Measurements from ENCODE around the gene TBC1D16.

DNA sequence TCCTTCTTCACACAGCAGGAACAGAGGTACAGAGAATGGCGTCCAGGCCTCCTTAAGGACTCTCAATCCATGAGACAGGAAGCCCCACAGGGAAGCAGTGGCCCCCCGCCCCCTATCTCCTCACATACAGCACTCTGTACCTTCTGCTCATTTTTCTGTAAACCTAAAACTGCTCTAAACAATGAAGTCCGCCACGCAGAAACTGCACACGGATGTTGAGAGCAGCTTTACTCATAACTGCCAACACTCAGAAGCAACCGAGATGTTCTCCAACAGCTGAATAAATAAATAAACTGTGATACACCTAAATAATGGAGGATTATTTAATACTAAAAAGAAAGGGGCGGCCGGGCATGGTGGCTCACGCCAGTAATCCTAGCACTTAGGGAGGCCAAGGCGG, 9.9 kb downstream of the TBC1D16 start:
- TF ChIP-seq GRHL2 (CRISPR knock-in tag; IDR thresholded peaks at IDR 0.05; ENCODE audit: insufficient replicate concordance, severe bottlenecking) (no peak), CTCF (IDR thresholded peaks at IDR 0.05) (no peak), ZSCAN18 (CRISPR knock-in tag; IDR thresholded peaks at IDR 0.05) (no peak), ATF3 (CRISPR knock-in tag; conservative IDR thresholded peaks at IDR 0.05) (no peak), SMAD3 (CRISPR knock-in tag; IDR thresholded peaks at IDR 0.05; ENCODE audit: borderline replicate concordance) (no peak), TCF7 (CRISPR knock-in tag; IDR thresholded peaks at IDR 0.05; ENCODE audit: low read depth) (no peak), ZNF532 (CRISPR knock-in tag; IDR thresholded peaks at IDR 0.05; ENCODE audit: borderline replicate concordance) (no peak), ETV6 (CRISPR knock-in tag; IDR thresholded peaks at IDR 0.05) (no peak)
- TF ChIP-seq, protein P1, sequence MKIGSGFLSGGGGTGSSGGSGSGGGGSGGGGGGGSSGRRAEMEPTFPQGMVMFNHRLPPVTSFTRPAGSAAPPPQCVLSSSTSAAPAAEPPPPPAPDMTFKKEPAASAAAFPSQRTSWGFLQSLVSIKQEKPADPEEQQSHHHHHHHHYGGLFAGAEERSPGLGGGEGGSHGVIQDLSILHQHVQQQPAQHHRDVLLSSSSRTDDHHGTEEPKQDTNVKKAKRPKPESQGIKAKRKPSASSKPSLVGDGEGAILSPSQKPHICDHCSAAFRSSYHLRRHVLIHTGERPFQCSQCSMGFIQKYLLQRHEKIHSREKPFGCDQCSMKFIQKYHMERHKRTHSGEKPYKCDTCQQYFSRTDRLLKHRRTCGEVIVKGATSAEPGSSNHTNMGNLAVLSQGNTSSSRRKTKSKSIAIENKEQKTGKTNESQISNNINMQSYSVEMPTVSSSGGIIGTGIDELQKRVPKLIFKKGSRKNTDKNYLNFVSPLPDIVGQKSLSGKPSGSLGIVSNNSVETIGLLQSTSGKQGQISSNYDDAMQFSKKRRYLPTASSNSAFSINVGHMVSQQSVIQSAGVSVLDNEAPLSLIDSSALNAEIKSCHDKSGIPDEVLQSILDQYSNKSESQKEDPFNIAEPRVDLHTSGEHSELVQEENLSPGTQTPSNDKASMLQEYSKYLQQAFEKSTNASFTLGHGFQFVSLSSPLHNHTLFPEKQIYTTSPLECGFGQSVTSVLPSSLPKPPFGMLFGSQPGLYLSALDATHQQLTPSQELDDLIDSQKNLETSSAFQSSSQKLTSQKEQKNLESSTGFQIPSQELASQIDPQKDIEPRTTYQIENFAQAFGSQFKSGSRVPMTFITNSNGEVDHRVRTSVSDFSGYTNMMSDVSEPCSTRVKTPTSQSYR (CRISPR knock-in tag; IDR thresholded peaks at IDR 0.05) = no peak
- TF ChIP-seq, protein P2, sequence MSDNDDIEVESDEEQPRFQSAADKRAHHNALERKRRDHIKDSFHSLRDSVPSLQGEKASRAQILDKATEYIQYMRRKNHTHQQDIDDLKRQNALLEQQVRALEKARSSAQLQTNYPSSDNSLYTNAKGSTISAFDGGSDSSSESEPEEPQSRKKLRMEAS (CRISPR knock-in tag; IDR thresholded peaks at IDR 0.05) = no peak
